Aorta (tissue), 5 donors: ENCODE data around the gene RHBDD3. TPM values are rescaled to one million over a fixed set of nuclear protein-coding genes. Genes with fewer than 3 reads are reported as not detected.

Source experiments
- ATAC-seq: fragments of 200-7000 bp; cut with Tn5 transposase; one replicate; pipeline ENCODE4 v1.9.1; 2022; ENCODE audit warnings: moderate library complexity; ENCODE audit not compliant: low FRiP score
- DNase-seq, 2 donors: peaks; one replicate each; pipeline ENCODE4 v3.0.0-alpha.2; 2020
- H3K27ac ChIP-seq, 2 donors: one replicate each; pipeline ENCODE4 v1.5.1; 2013; ENCODE audit warnings: low read length in 2 of 2, mild to moderate bottlenecking in 2 of 2, moderate library complexity in 2 of 2, control low read depth in 1 of 2, inconsistent platforms in 1 of 2, low read depth in 1 of 2
- H3K27me3 ChIP-seq, 2 donors: one replicate each; pipeline ENCODE4 v1.6.1; 2013; ENCODE audit warnings: control low read depth in 1 of 2, low read length in 1 of 2, mild to moderate bottlenecking in 1 of 2, moderate library complexity in 1 of 2; ENCODE audit not compliant: insufficient read depth in 2 of 2, control insufficient read depth in 1 of 2
- H3K36me3 ChIP-seq, 2 donors: one replicate each; pipeline ENCODE4 v1.6.1; 2013; ENCODE audit warnings: control low read depth in 1 of 2, low read length in 1 of 2, mild to moderate bottlenecking in 1 of 2; ENCODE audit not compliant: insufficient read depth in 2 of 2, control insufficient read depth in 1 of 2
- H3K4me1 ChIP-seq, 2 donors: one replicate each; pipeline ENCODE4 v1.6.1; 2013; ENCODE audit warnings: low read length in 2 of 2, control low read depth in 1 of 2, mild to moderate bottlenecking in 1 of 2, moderate library complexity in 1 of 2; ENCODE audit not compliant: insufficient read depth in 2 of 2, control insufficient read depth in 1 of 2
- H3K4me3 ChIP-seq, 2 donors: one replicate each; pipeline ENCODE4 v1.5.1; 2013; ENCODE audit warnings: low read length in 2 of 2, control low read depth in 1 of 2, mild to moderate bottlenecking in 1 of 2
- H3K9me3 ChIP-seq: one replicate; pipeline ENCODE4 v1.6.1; 2013; ENCODE audit warnings: mild to moderate bottlenecking, low read length; ENCODE audit not compliant: control insufficient read depth
- WGBS, 2 donors: extraction: QIAGEN DNeasy Blood & Tissue Kit; methylation state at CpG; one replicate each; pipeline ENCODE4 v1.1.7; 2013; 5-methylcytosine and 5-hydroxymethylcytosine counted together
- intact Hi-C, 2 donors: fragments of 100-400 bp; cut with DNase I; formaldehyde crosslinking; loops; one replicate each; pipeline versions ENCODE4 v1.14.2 to v1.15.0; 2022
- polyA plus RNA-seq, 2 donors: library from polyadenylated mRNA; stranded (reverse); fragments of 200-250 nt; gene quantifications; one replicate each; pipeline ENCODE4 v1.2.3, GENCODE V29; 2013
- total RNA-seq, 2 donors: library from RNA; stranded (reverse); fragmentation: NEBNext Ultra II Directional; extraction: Animal tissue kit (Norgen Biotek cat#: 25700); gene quantifications; one replicate each; pipeline ENCODE4 v1.2.1, GENCODE V29; 2021
- donor health status: healthy with polysubstance abuse.
- donor health status: Bipolar disorder and iron deficiency.
- donor health status: DM: no; HTN: no; CAD: no.
- donor health status: DM: no; HTN: no; CAD: no.
- donor health status: DM: yes; HTN: yes; CAD: no.

Gene RHBDD3
- total and polyA plus RNA-seq, 4 donors = 5.5 to 19.4 (median 13.2) TPM

DNA sequence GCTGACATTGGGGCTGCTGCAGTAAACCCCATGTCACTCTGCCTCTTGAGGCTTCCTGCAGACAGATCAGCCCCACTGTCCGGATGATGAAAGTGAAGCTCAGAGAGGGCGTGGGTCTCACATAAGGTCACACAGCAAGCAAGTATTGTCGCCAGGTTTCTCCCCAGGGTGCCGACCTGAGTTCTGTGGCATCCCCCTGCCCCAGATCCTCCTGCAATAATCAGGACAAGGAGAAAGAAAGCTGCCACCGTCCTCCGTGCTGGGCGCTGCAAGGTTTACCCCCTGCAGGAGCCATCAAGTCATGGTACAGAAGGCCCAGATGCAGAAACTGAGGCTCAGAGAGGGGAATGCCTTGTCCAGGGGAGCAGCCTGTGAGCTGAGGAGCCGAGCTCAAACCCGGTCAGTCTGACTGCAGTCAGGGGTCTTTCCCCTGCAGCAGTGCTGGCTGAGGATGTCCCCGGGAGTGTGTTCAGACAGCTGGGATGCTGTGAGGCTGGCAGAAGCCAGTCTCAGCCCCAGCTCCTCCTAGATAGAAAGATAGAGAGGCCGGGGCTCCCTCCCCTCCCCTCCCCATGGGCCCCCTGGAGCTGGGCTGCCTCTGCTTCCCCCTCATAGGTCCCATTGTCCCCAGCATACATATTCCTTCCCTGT lies 48.9 kb downstream of the RHBDD3 start:
- no peak overlapping the region for H3K27ac ChIP-seq
- no peak overlapping the region for H3K4me3 ChIP-seq
- intact Hi-C loops = no loop called here
- WGBS, 2 donors = 90% methylated on average over 11 of the region's 11 CpGs
- no peaks in the 10 kb centered on the region for H3K9me3 ChIP-seq
- no peaks in the 10 kb centered on the region for H3K4me1 ChIP-seq
- DNase-seq (peak in 1 of 2 donors; percentile 29), ATAC-seq (no peak)
- no peaks in the 10 kb centered on the region for H3K27me3 ChIP-seq
- no peaks in the 10 kb centered on the region for H3K36me3 ChIP-seq

DNA sequence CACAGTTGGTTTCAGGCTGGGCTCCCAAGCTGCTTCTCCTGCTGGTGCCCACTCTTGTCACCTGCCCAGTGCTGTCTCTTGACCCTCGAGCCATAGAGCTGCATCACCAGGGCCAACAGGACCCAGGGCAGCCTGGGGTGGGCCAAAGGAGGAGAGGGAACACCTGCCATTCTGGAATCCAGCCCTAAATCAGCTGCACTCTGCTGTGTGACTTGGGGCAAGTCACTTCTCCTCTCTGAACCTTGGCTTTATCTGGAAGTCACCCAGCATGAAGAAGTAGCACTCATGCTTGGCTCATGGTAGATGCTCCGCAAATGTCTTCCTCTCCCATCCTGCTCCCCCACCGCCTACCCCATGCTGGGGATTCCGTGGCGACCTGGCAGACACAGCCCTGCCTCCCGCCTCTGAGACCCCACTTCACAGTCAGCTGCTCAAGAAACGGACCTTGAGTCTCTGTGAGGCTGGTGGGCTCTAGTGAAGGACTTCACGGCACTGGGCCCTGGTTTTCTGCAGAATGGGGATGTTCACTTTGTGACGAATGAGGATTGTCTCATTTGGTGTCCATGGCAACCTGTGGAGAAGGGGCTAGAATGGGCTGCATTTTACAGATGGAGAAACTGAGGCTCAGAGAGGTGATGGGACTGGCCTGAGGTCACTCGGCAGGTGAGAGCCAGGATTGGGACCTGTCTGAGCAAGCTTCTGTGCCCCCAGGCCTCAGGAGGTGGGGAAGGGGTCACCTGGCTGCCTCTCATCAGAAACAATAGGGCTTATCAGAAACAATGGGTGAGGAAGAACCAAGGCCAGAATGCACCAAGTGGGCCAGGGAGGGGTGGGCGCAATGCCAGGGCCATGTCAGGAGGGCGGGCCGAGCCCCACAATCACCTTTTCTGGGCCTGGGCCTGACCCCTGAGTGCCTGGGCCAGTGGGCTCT lies 49.7 kb downstream of the RHBDD3 start:
- no peaks in the 10 kb centered on the region for H3K9me3 ChIP-seq
- H3K36me3 ChIP-seq = no peaks in the 10 kb centered on the region
- DNase-seq = peak in 1 of 2 donors; percentile 26
- H3K4me3 ChIP-seq = no peak overlapping the region
- intact Hi-C loops = no loop called here
- no peaks in the 10 kb centered on the region for H3K4me1 ChIP-seq
- no peak overlapping the region for H3K27ac ChIP-seq
- no peaks in the 10 kb centered on the region for H3K27me3 ChIP-seq
- 83 to 90% methylated on average over 13 of the region's 13 CpGs for WGBS, 2 donors
- ATAC-seq = no peak

DNA sequence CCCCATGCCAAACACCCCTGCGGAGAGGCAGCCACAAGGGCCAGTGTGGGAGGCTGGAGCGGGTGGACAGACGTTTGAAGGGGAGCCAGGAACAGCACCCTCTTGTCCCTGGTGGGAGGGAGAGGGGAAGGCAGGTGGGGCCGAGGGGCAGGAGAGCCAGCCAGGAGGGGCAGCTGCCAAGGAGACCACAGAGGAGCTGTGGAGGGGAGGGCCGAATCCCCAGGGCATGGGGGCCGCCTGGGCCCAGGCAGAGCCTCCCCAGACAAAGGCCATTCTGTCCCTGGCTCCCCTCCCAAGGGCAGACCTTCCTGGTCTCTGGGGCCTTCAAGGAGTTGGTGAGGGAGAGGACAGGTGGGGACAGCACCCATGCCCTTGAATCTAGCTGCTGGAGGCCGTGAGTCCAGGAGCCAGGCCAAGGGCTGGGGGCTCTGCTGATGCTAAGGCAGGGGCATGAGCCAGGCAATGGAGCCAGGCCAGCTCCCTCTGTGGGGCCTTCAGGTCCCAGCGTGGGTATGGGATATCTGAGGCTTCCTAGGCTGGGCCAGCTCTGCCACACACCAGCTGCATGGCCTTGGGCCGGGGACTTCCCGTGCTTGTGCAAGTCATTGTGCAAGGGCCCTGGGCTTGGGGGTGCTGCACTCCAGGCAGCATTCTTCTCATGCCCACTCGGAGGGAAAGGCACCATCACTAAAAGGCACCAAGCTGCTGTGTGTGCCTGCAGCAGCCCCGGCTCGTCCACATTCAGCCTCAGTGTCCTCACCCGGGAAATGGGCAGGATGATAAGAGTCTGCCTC lies 50.7 kb downstream of the RHBDD3 start:
- Histone ChIP-seq H3K9me3 (no peaks in the 10 kb centered on the region), H3K36me3 (no peaks in the 10 kb centered on the region), H3K27ac (no peak overlapping the region), H3K27me3 (no peaks in the 10 kb centered on the region), H3K4me3 (no peak overlapping the region), H3K4me1 (no peaks in the 10 kb centered on the region)
- intact Hi-C loops = no loop called here
- DNase-seq (peak in 1 of 2 donors; percentile 71), ATAC-seq (no peak)
- 50 to 52% methylated on average over 14 of the region's 14 CpGs for WGBS, 2 donors

DNA sequence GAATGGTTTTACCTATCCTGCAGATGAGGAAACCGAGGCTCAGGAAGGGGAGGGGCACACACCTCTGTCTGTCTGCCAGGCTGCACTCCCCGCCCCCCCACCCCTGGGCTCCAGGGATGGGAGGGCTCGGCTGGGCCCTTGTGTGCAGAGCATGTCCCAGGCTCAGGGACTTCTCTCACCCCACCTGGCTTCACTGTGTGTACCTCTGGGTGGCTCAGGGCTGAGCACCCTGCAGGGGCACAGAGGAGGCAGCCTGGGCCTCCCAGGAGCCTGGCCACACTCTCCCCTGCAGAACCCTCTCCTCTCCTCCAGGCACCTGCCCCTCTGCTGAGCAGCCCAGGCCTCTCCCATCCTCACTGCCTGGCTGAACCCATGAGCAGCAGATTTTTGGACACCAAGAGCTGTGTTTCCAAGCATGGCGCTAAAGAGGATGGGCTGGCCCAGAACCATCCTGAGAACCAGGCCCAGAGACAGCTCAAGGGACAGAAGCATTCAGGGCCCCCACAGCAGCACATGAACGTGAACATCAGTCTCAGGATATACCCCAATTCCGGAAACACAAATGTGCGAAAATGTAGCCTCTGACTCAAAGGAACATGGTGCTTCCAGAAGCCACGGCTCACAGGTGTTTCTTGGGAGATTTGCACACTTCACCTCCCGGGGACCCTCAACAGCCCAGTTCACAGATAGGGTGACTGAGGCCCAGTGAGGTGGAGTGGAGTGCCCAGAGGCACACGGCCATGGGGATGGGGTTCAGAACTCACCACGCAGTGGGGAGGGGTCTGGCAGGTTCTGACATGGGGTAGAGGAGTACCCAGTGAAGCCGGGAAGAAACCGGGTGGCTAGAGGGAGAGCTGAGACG lies 51.5 kb downstream of the RHBDD3 start:
- no peak overlapping the region for H3K27ac ChIP-seq
- peak; percentile 20 for ATAC-seq
- WGBS, 2 donors = 70 to 73% methylated on average over 14 of the region's 14 CpGs
- H3K9me3 ChIP-seq = no peaks in the 10 kb centered on the region
- no peaks in the 10 kb centered on the region for H3K36me3 ChIP-seq
- peak in 1 of 2 donors; percentile 36 for DNase-seq
- intact Hi-C loops = no loop called here
- H3K27me3 ChIP-seq = no peaks in the 10 kb centered on the region
- no peak overlapping the region for H3K4me3 ChIP-seq
- no peaks in the 10 kb centered on the region for H3K4me1 ChIP-seq

- intact Hi-C loops = no loop called here
- ATAC-seq = no peak
- WGBS, 2 donors = 90 to 92% methylated on average over 14 of the region's 14 CpGs
- H3K36me3 ChIP-seq = no peaks in the 10 kb centered on the region
- no peak overlapping the region for H3K4me3 ChIP-seq
- H3K9me3 ChIP-seq = no peaks in the 10 kb centered on the region
- H3K27me3 ChIP-seq = no peaks in the 10 kb centered on the region
- H3K27ac ChIP-seq = no peak overlapping the region
- no peaks in the 10 kb centered on the region for H3K4me1 ChIP-seq
- peak in 1 of 2 donors; percentile 29 for DNase-seq
Observed at GRCh38 chr22:29215012-29215860, 52.5 kb downstream of the RHBDD3 start.

GRCh38 chr22:29214232-29214631 lies 53.5 kb downstream of the RHBDD3 start:
- ATAC-seq = no peak
- H3K36me3 ChIP-seq = no peaks in the 10 kb centered on the region

DNA sequence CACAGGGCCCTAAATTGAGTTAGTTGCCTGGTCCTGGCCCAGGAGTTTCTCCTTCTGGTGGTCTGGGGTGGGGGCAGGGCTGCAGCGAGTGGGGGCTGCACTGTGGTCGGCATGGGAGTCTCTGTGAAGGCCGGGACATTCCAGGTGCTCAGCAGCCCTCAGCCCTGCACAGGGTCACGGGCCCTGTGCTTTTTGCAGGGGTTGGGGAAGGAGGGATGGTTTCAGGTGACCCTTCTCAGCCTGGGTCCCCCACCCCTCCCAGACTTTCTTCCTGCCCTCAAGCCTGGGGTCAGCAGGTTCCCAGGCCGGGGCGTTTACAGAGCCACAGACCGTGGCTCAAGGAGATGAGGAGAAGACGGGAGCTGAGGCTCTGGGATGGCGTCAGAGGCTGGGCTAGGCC lies 54.3 kb downstream of the RHBDD3 start:
- intact Hi-C loops = no loop called here
- WGBS, 2 donors = 92 to 95% methylated on average over 9 of the region's 9 CpGs
- no peak for DNase-seq
- Histone ChIP-seq H3K27me3 (no peaks in the 10 kb centered on the region), H3K36me3 (no peaks in the 10 kb centered on the region), H3K27ac (no peak overlapping the region), H3K4me1 (no peaks in the 10 kb centered on the region), H3K9me3 (no peaks in the 10 kb centered on the region), H3K4me3 (no peak overlapping the region)
- ATAC-seq = no peak

More at GRCh38 chr22:29214232-29214631, 53.5 kb downstream of the RHBDD3 start:
- Histone ChIP-seq H3K9me3 (no peaks in the 10 kb centered on the region), H3K27ac (no peak overlapping the region), H3K4me1 (no peaks in the 10 kb centered on the region), H3K27me3 (no peaks in the 10 kb centered on the region), H3K4me3 (no peak overlapping the region)
- peak in 1 of 2 donors; percentile 30 for DNase-seq
- WGBS, 2 donors = 94 to 97% methylated on average over 6 of the region's 6 CpGs
- intact Hi-C loops = no loop called here
